Neural cell (in vitro differentiated cells): Measurements from ENCODE around the gene CNTN6.

Experiments
- EP300 ChIP-seq: fragments of 450-650 bp; conservative IDR thresholded peaks from 2 replicates; pipeline ENCODE4 v1.6.1; 2014; ENCODE audit warnings: antibody characterized with exemption, mild to moderate bottlenecking, moderate library complexity; ENCODE audit not compliant: poor library complexity, severe bottlenecking
- EZH2 ChIP-seq: fragments of 200-600, 300-800 bp; shearing (Covaris generic), sonication (generic); IDR thresholded peaks from 2 replicates; pipeline ENCODE4 v1.6.1; 2014; ENCODE audit warnings: antibody characterized with exemption, low read length, borderline replicate concordance, mild to moderate bottlenecking; ENCODE audit not compliant: insufficient read depth, poor library complexity, severe bottlenecking
- MXI1 ChIP-seq: fragments of 450-650 bp; conservative IDR thresholded peaks from 2 replicates; pipeline ENCODE4 v1.6.1; 2014; ENCODE audit warnings: antibody characterized with exemption, mild to moderate bottlenecking; ENCODE audit not compliant: poor library complexity, severe bottlenecking
- POLR2AphosphoS5 ChIP-seq: IDR thresholded peaks from 2 replicates; pipeline ENCODE4 v1.6.1; 2012
- RAD21 ChIP-seq: fragments of 450-650 bp; conservative IDR thresholded peaks from 2 replicates; pipeline ENCODE4 v1.6.1; 2014; ENCODE audit warnings: antibody characterized with exemption, mild to moderate bottlenecking, moderate library complexity
- TAF1 ChIP-seq: IDR thresholded peaks from 2 replicates; pipeline ENCODE4 v1.6.1; 2012; ENCODE audit warnings: low read depth
- TF ChIP-seq, protein P1 (sequence below): IDR thresholded peaks from 2 replicates; pipeline ENCODE4 v1.6.1; 2012; ENCODE audit warnings: borderline replicate concordance
- TF ChIP-seq, protein P2 (sequence below): fragments of 450-650 bp; IDR thresholded peaks from 2 replicates; pipeline ENCODE4 v1.5.1; 2014; ENCODE audit warnings: antibody characterized with exemption, mild to moderate bottlenecking, moderate library complexity; ENCODE audit not compliant: poor library complexity, severe bottlenecking

DNA sequence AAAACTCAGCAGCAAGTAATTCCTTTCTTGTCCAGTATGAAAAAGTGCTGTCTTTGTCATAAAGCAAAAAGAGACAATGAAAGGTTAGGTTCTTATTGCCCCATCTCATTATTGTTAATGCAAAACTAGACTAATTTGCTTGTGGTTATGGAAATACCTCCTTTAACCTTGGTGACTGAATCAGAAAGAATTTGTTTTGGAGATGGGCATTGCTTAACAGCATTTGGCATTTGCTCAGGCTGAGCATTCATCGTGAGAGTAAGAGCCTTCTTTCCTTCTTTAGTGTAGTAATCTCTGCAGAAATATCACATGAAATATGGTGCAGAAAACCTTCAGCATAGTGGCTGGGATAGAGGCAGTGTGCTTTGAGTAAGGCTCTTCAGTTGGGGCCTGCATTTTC, 103.1 kb downstream of the CNTN6 start:
- TF ChIP-seq, protein P1, sequence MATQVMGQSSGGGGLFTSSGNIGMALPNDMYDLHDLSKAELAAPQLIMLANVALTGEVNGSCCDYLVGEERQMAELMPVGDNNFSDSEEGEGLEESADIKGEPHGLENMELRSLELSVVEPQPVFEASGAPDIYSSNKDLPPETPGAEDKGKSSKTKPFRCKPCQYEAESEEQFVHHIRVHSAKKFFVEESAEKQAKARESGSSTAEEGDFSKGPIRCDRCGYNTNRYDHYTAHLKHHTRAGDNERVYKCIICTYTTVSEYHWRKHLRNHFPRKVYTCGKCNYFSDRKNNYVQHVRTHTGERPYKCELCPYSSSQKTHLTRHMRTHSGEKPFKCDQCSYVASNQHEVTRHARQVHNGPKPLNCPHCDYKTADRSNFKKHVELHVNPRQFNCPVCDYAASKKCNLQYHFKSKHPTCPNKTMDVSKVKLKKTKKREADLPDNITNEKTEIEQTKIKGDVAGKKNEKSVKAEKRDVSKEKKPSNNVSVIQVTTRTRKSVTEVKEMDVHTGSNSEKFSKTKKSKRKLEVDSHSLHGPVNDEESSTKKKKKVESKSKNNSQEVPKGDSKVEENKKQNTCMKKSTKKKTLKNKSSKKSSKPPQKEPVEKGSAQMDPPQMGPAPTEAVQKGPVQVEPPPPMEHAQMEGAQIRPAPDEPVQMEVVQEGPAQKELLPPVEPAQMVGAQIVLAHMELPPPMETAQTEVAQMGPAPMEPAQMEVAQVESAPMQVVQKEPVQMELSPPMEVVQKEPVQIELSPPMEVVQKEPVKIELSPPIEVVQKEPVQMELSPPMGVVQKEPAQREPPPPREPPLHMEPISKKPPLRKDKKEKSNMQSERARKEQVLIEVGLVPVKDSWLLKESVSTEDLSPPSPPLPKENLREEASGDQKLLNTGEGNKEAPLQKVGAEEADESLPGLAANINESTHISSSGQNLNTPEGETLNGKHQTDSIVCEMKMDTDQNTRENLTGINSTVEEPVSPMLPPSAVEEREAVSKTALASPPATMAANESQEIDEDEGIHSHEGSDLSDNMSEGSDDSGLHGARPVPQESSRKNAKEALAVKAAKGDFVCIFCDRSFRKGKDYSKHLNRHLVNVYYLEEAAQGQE: no peak
- TF ChIP-seq, protein P2, sequence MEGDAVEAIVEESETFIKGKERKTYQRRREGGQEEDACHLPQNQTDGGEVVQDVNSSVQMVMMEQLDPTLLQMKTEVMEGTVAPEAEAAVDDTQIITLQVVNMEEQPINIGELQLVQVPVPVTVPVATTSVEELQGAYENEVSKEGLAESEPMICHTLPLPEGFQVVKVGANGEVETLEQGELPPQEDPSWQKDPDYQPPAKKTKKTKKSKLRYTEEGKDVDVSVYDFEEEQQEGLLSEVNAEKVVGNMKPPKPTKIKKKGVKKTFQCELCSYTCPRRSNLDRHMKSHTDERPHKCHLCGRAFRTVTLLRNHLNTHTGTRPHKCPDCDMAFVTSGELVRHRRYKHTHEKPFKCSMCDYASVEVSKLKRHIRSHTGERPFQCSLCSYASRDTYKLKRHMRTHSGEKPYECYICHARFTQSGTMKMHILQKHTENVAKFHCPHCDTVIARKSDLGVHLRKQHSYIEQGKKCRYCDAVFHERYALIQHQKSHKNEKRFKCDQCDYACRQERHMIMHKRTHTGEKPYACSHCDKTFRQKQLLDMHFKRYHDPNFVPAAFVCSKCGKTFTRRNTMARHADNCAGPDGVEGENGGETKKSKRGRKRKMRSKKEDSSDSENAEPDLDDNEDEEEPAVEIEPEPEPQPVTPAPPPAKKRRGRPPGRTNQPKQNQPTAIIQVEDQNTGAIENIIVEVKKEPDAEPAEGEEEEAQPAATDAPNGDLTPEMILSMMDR: no peak
- no peak for TF ChIP-seq EZH2
- TF ChIP-seq TAF1: no peak
- no peak for TF ChIP-seq POLR2AphosphoS5
- TF ChIP-seq EP300: no peak
- TF ChIP-seq RAD21: no peak
- no peak for TF ChIP-seq MXI1
